Spinal cord (tissue), 10 donors: Measurements from ENCODE around the gene PHGDH. TPM values are rescaled to one million over a fixed set of nuclear protein-coding genes. Genes with fewer than 3 reads are reported as not detected.

Experiments
- DNase-seq, 6 donors: peaks; one replicate each; pipeline versions ENCODE4 v3.0.0 to v3.0.0-alpha.2; 2013 to 2015; ENCODE audit warnings: low spot score in 6 of 6, low read depth in 4 of 6
- H3K27ac ChIP-seq: one replicate; pipeline ENCODE4 v1.5.1; 2013; ENCODE audit warnings: low read depth, low read length, control low read depth
- H3K27me3 ChIP-seq: one replicate; pipeline ENCODE4 v1.6.1; 2013; ENCODE audit warnings: low read length; ENCODE audit not compliant: control insufficient read depth, insufficient read depth
- H3K36me3 ChIP-seq: one replicate; pipeline ENCODE4 v1.6.1; 2013; ENCODE audit warnings: low read length; ENCODE audit not compliant: control insufficient read depth, insufficient read depth
- H3K4me1 ChIP-seq: one replicate; pipeline ENCODE4 v1.6.1; 2013; ENCODE audit warnings: low read length; ENCODE audit not compliant: control insufficient read depth, insufficient read depth
- H3K4me3 ChIP-seq: one replicate; pipeline ENCODE4 v1.5.1; 2013; ENCODE audit warnings: low read depth, low read length, control low read depth
- H3K9me3 ChIP-seq: one replicate; pipeline ENCODE4 v1.6.1; 2013; ENCODE audit warnings: low read length; ENCODE audit not compliant: control insufficient read depth, insufficient read depth
- WGBS: methylation state at CpG from one replicate; pipeline ENCODE4 v1.1.5; 2013; ENCODE audit warnings: missing lambda C conversion rate; ENCODE audit not compliant: insufficient coverage; 5-methylcytosine and 5-hydroxymethylcytosine counted together
- polyA plus RNA-seq, 2 donors: library from polyadenylated mRNA; unstranded; fragments of 120-200 nt; gene quantifications; one replicate each; pipeline ENCODE4 v1.2.1, GENCODE V29; 2013; ENCODE audit not compliant: insufficient read length in 2 of 2
- total RNA-seq, 2 donors: library from RNA; depleted of rRNA in 1 of 2; stranded (reverse); fragments of 120-200 nt in 1 of 2; fragments of >200 nt in 1 of 2; gene quantifications; one replicate each; pipeline versions ENCODE4 v1.2.3 to v1.2.4, GENCODE V29; 2013 to 2014
- donor health status: healthy.

PHGDH gene
- total and polyA plus RNA-seq, 4 donors, result 72.1 to 227 (median 143) TPM

- no peak overlapping the region for H3K27ac ChIP-seq
- no peak overlapping the region for H3K4me3 ChIP-seq
- no peaks in the 10 kb centered on the region for H3K27me3 ChIP-seq
- DNase-seq, result peak; percentile 40 to 93 (median 60)
- no peaks in the 10 kb centered on the region for H3K9me3 ChIP-seq
- peaks cover 39% of the 10 kb centered on the region for H3K36me3 ChIP-seq
- WGBS, result 36% methylated on average over 14 of the region's 17 CpGs
- H3K4me1 ChIP-seq, result peaks cover 26% of the 10 kb centered on the region
Measured at GRCh38 chr1:119743776-119744597, 32.3 kb downstream of the PHGDH start.

- no peak for DNase-seq
- H3K4me3 ChIP-seq, result no peak overlapping the region
- no peak overlapping the region for H3K27ac ChIP-seq
- H3K9me3 ChIP-seq, result no peaks in the 10 kb centered on the region
- H3K36me3 ChIP-seq, result peaks cover 35% of the 10 kb centered on the region
- peaks cover 26% of the 10 kb centered on the region for H3K4me1 ChIP-seq
- no CpG with 5 or more reads among the region's 1 CpG for WGBS
- no peaks in the 10 kb centered on the region for H3K27me3 ChIP-seq
Measured at GRCh38 chr1:119744598-119744942, 32.8 kb downstream of the PHGDH start.

GRCh38 chr1:119745034-119745433 lies 33.3 kb downstream of the PHGDH start:
- no peak for DNase-seq
- no peaks in the 10 kb centered on the region for H3K9me3 ChIP-seq
- peaks cover 35% of the 10 kb centered on the region for H3K36me3 ChIP-seq
- no peak overlapping the region for H3K4me3 ChIP-seq
- 100% methylated on average over 1 of the region's 1 CpG for WGBS
- H3K27ac ChIP-seq, result no peak overlapping the region
- no peaks in the 10 kb centered on the region for H3K27me3 ChIP-seq
- H3K4me1 ChIP-seq, result peaks cover 26% of the 10 kb centered on the region

GRCh38 chr1:119747451-119747850 lies 35.7 kb downstream of the PHGDH start:
- H3K4me3 ChIP-seq, result no peak overlapping the region
- peaks cover 12% of the 10 kb centered on the region for H3K36me3 ChIP-seq
- 71% methylated on average over 2 of the region's 3 CpGs for WGBS
- no peak overlapping the region for H3K27ac ChIP-seq
- no peak for DNase-seq
- peaks cover 14% of the 10 kb centered on the region for H3K4me1 ChIP-seq
- no peaks in the 10 kb centered on the region for H3K9me3 ChIP-seq
- no peaks in the 10 kb centered on the region for H3K27me3 ChIP-seq

GRCh38 chr1:119748040-119748439 lies 36.3 kb downstream of the PHGDH start:
- Histone ChIP-seq H3K27me3 (no peaks in the 10 kb centered on the region), H3K27ac (no peak overlapping the region), H3K9me3 (no peaks in the 10 kb centered on the region), H3K36me3 (peaks cover 6% of the 10 kb centered on the region), H3K4me3 (no peak overlapping the region), H3K4me1 (peaks cover 9% of the 10 kb centered on the region)
- 75% methylated on average over 1 of the region's 4 CpGs for WGBS
- DNase-seq, result no peak

GRCh38 chr1:119752592-119752991 lies 40.9 kb downstream of the PHGDH start:
- Histone ChIP-seq H3K36me3 (no peaks in the 10 kb centered on the region), H3K27me3 (no peaks in the 10 kb centered on the region), H3K27ac (no peak overlapping the region), H3K4me1 (no peaks in the 10 kb centered on the region), H3K9me3 (no peaks in the 10 kb centered on the region), H3K4me3 (no peak overlapping the region)
- 100% methylated on average over 2 of the region's 4 CpGs for WGBS
- DNase-seq, result no peak

GRCh38 chr1:119758584-119758983 lies 46.9 kb downstream of the PHGDH start:
- H3K4me1 ChIP-seq, result no peaks in the 10 kb centered on the region
- no peak for DNase-seq
- no peak overlapping the region for H3K27ac ChIP-seq
- 97% methylated on average over 2 of the region's 3 CpGs for WGBS
- H3K27me3 ChIP-seq, result no peaks in the 10 kb centered on the region
- H3K4me3 ChIP-seq, result no peak overlapping the region
- no peaks in the 10 kb centered on the region for H3K36me3 ChIP-seq
- no peaks in the 10 kb centered on the region for H3K9me3 ChIP-seq

DNA sequence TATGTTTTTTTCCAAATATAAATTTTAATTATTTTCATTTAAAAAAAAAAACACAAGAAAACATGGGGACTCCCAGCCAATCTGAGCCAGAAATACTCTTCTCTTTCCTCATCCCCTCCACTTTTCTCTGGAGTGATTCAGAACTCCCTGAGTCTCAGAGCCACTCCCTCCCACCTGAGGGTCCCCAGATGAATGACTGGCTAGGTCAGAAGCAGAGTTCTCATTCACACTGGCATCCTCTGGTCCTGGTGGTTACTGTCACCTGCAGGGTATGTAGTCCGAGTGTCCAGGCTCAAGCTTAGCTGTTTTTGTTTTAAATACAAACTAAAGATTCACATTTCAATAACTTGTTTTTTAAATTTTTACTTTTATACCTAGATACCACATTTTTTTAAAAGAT lies 50.7 kb downstream of the PHGDH start:
- H3K27me3 ChIP-seq, result no peaks in the 10 kb centered on the region
- no peak for DNase-seq
- no peaks in the 10 kb centered on the region for H3K36me3 ChIP-seq
- no CpG with 5 or more reads among the region's 1 CpG for WGBS
- peaks cover 3% of the 10 kb centered on the region for H3K4me1 ChIP-seq
- H3K4me3 ChIP-seq, result no peak overlapping the region
- H3K27ac ChIP-seq, result no peak overlapping the region
- H3K9me3 ChIP-seq, result no peaks in the 10 kb centered on the region

GRCh38 chr1:119762953-119763352 lies 51.2 kb downstream of the PHGDH start:
- H3K27ac ChIP-seq, result no peak overlapping the region
- H3K4me3 ChIP-seq, result no peak overlapping the region
- no peak for DNase-seq
- H3K27me3 ChIP-seq, result no peaks in the 10 kb centered on the region
- H3K4me1 ChIP-seq, result peaks cover 3% of the 10 kb centered on the region
- H3K9me3 ChIP-seq, result no peaks in the 10 kb centered on the region
- WGBS, result no CpG with 5 or more reads among the region's 1 CpG
- H3K36me3 ChIP-seq, result no peaks in the 10 kb centered on the region

DNA sequence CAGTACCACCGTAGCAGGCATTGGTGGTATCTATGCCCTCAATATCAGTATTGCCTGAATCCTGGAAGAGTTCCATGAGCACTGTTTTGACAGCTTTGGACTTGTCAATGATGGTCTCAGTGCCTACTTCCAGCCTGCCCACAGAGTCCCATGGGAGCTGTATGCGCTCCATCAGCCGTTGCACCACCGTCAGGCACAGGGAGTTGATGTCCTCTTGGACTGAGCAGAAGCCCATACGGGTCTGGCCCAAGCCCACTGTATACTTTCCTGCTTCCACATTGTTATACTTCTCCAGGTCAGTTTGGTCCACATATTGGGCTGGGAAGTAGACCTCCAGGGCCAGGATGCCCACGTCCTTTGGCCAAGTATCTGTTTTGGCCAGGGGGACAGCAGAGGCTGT lies 52.5 kb downstream of the PHGDH start:
- H3K36me3 ChIP-seq, result no peaks in the 10 kb centered on the region
- peaks cover 3% of the 10 kb centered on the region for H3K4me1 ChIP-seq
- H3K4me3 ChIP-seq, result no peak overlapping the region
- WGBS, result 85% methylated on average over 5 of the region's 6 CpGs
- H3K9me3 ChIP-seq, result no peaks in the 10 kb centered on the region
- no peaks in the 10 kb centered on the region for H3K27me3 ChIP-seq
- no peak for DNase-seq
- H3K27ac ChIP-seq, result no peak overlapping the region
